ENCODE results near the gene PDGFA. TPM values are rescaled to one million over a fixed set of nuclear protein-coding genes. Genes with fewer than 3 reads are reported as not detected.
A peak's percentile ranks its signal among the peaks of the same experiment; 100 is the strongest.

The PDGFA gene
- total RNA-seq, 1 experiment from 2014 or later, result 20.1 TPM

GRCh38 chr7:542713-543500 is 23.3 kb upstream of the PDGFA start:
- ChIA-PET POLR2A (interaction anchor here (1.1 to 1.6 kb wide), 5 partner anchors 10 to 210 kb away, joined by 3 to 8 read pairs (median 6); partner anchors contain the start of gene PDGFA), CTCF (no interaction called here)
- H3K27ac Mint-ChIP-seq (ENCODE audit: low read depth, unreplicated experiment), result peak overlapping the region; percentile 59
- H3K4me1 Mint-ChIP-seq (ENCODE audit: insufficient read depth, unreplicated experiment), result peaks cover 36% of the 10 kb centered on the region
- no peaks in the 10 kb centered on the region for H3K27me3 Mint-ChIP-seq (ENCODE audit: insufficient read depth, unreplicated experiment)
- intact Hi-C loops (cut with micrococcal nuclease), result no loop called here
- BruUV-seq (replicated peaks), result no TSS peak
- TF ChIP-seq CTCF (IDR thresholded peaks at IDR 0.05; ENCODE audit: unreplicated experiment), result no peak
- no peak overlapping the region for H3K4me3 Mint-ChIP-seq (ENCODE audit: unreplicated experiment)
- peak; percentile 87 for DNase-seq (ENCODE audit: unreplicated experiment)
- H3K9me3 Mint-ChIP-seq (ENCODE audit: unreplicated experiment), result no peaks in the 10 kb centered on the region
- no peaks in the 10 kb centered on the region for H3K36me3 Mint-ChIP-seq (ENCODE audit: insufficient read depth, unreplicated experiment)

- H3K36me3 Mint-ChIP-seq (ENCODE audit: insufficient read depth, unreplicated experiment), result no peaks in the 10 kb centered on the region
- POLR2A ChIA-PET, result interaction anchor here (0.6 to 1.6 kb wide), 5 partner anchors 9 to 209 kb away, joined by 3 to 8 read pairs (median 3); no protein-coding TSS in a partner anchor
- H3K9me3 Mint-ChIP-seq (ENCODE audit: unreplicated experiment), result no peaks in the 10 kb centered on the region
- CTCF ChIA-PET, result no interaction called here
- no TSS peak for BruUV-seq (replicated peaks)
- no peak for DNase-seq (ENCODE audit: unreplicated experiment)
- intact Hi-C loops (cut with micrococcal nuclease), result no loop called here
- TF ChIP-seq CTCF (IDR thresholded peaks at IDR 0.05; ENCODE audit: unreplicated experiment), result no peak
- H3K27me3 Mint-ChIP-seq (ENCODE audit: insufficient read depth, unreplicated experiment), result no peaks in the 10 kb centered on the region
- peaks cover 36% of the 10 kb centered on the region for H3K4me1 Mint-ChIP-seq (ENCODE audit: insufficient read depth, unreplicated experiment)
- peak overlapping the region; percentile 59 for H3K27ac Mint-ChIP-seq (ENCODE audit: low read depth, unreplicated experiment)
- peak overlapping the region; percentile 10 for H3K4me3 Mint-ChIP-seq (ENCODE audit: unreplicated experiment)
Observed at GRCh38 chr7:542131-542712, 22.6 kb upstream of the PDGFA start.

- no peak for TF ChIP-seq CTCF (IDR thresholded peaks at IDR 0.05; ENCODE audit: unreplicated experiment)
- Mint-ChIP-seq H3K9me3 (ENCODE audit: unreplicated experiment) (no peaks in the 10 kb centered on the region), H3K27me3 (ENCODE audit: insufficient read depth, unreplicated experiment) (no peaks in the 10 kb centered on the region), H3K36me3 (ENCODE audit: insufficient read depth, unreplicated experiment) (no peaks in the 10 kb centered on the region), H3K4me3 (ENCODE audit: unreplicated experiment) (peak overlapping the region; percentile 10), H3K4me1 (ENCODE audit: insufficient read depth, unreplicated experiment) (peaks cover 36% of the 10 kb centered on the region), H3K27ac (ENCODE audit: low read depth, unreplicated experiment) (no peak overlapping the region)
- intact Hi-C loops (cut with micrococcal nuclease), result no loop called here
- no peak for DNase-seq (ENCODE audit: unreplicated experiment)
- ChIA-PET POLR2A (interaction anchor here (0.6 to 1.6 kb wide), 3 partner anchors 15 to 209 kb away, joined by 3 to 4 read pairs (median 3); no protein-coding TSS in a partner anchor), CTCF (no interaction called here)
- BruUV-seq (replicated peaks), result no TSS peak
Observed at GRCh38 chr7:541661-542060, 22.0 kb upstream of the PDGFA start.

GRCh38 chr7:540997-541396 is 21.4 kb upstream of the PDGFA start:
- TF ChIP-seq CTCF (IDR thresholded peaks at IDR 0.05; ENCODE audit: unreplicated experiment), result no peak
- intact Hi-C loops (cut with micrococcal nuclease), result no loop called here
- POLR2A ChIA-PET, result no interaction called here
- no peak overlapping the region for H3K4me3 Mint-ChIP-seq (ENCODE audit: unreplicated experiment)
- no TSS peak for BruUV-seq (replicated peaks)
- H3K27me3 Mint-ChIP-seq (ENCODE audit: insufficient read depth, unreplicated experiment), result no peaks in the 10 kb centered on the region
- no peak for DNase-seq (ENCODE audit: unreplicated experiment)
- no peaks in the 10 kb centered on the region for H3K36me3 Mint-ChIP-seq (ENCODE audit: insufficient read depth, unreplicated experiment)
- no peaks in the 10 kb centered on the region for H3K9me3 Mint-ChIP-seq (ENCODE audit: unreplicated experiment)
- CTCF ChIA-PET, result interaction anchor here (0.6 kb wide), 2 partner anchors 12 to 871 kb away, joined by 3 read pairs; no protein-coding TSS in a partner anchor
- H3K27ac Mint-ChIP-seq (ENCODE audit: low read depth, unreplicated experiment), result no peak overlapping the region
- peaks cover 36% of the 10 kb centered on the region for H3K4me1 Mint-ChIP-seq (ENCODE audit: insufficient read depth, unreplicated experiment)
